ENCODE measurements around the gene TMEM91.

- TF ChIP-seq, protein P1, sequence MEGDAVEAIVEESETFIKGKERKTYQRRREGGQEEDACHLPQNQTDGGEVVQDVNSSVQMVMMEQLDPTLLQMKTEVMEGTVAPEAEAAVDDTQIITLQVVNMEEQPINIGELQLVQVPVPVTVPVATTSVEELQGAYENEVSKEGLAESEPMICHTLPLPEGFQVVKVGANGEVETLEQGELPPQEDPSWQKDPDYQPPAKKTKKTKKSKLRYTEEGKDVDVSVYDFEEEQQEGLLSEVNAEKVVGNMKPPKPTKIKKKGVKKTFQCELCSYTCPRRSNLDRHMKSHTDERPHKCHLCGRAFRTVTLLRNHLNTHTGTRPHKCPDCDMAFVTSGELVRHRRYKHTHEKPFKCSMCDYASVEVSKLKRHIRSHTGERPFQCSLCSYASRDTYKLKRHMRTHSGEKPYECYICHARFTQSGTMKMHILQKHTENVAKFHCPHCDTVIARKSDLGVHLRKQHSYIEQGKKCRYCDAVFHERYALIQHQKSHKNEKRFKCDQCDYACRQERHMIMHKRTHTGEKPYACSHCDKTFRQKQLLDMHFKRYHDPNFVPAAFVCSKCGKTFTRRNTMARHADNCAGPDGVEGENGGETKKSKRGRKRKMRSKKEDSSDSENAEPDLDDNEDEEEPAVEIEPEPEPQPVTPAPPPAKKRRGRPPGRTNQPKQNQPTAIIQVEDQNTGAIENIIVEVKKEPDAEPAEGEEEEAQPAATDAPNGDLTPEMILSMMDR (conservative IDR thresholded peaks at IDR 0.05; ENCODE audit: low read depth in 2 of 2) = no peak
- TF ChIP-seq EZH2 (IDR thresholded peaks at IDR 0.05; ENCODE audit: low read depth, unreplicated experiment) (no peak), POLR2AphosphoS5 (IDR thresholded peaks at IDR 0.05; ENCODE audit: low read depth) (no peak), JUNB (IDR thresholded peaks at IDR 0.05; ENCODE audit: unreplicated experiment) (no peak), EZH2phosphoT487 (IDR thresholded peaks at IDR 0.05; ENCODE audit: unreplicated experiment) (no peak), NANOG (IDR thresholded peaks at IDR 0.05; ENCODE audit: borderline replicate concordance) (no peak)
- TF ChIP-seq, protein P2, sequence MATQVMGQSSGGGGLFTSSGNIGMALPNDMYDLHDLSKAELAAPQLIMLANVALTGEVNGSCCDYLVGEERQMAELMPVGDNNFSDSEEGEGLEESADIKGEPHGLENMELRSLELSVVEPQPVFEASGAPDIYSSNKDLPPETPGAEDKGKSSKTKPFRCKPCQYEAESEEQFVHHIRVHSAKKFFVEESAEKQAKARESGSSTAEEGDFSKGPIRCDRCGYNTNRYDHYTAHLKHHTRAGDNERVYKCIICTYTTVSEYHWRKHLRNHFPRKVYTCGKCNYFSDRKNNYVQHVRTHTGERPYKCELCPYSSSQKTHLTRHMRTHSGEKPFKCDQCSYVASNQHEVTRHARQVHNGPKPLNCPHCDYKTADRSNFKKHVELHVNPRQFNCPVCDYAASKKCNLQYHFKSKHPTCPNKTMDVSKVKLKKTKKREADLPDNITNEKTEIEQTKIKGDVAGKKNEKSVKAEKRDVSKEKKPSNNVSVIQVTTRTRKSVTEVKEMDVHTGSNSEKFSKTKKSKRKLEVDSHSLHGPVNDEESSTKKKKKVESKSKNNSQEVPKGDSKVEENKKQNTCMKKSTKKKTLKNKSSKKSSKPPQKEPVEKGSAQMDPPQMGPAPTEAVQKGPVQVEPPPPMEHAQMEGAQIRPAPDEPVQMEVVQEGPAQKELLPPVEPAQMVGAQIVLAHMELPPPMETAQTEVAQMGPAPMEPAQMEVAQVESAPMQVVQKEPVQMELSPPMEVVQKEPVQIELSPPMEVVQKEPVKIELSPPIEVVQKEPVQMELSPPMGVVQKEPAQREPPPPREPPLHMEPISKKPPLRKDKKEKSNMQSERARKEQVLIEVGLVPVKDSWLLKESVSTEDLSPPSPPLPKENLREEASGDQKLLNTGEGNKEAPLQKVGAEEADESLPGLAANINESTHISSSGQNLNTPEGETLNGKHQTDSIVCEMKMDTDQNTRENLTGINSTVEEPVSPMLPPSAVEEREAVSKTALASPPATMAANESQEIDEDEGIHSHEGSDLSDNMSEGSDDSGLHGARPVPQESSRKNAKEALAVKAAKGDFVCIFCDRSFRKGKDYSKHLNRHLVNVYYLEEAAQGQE (IDR thresholded peaks at IDR 0.05; ENCODE audit: unreplicated experiment) = no peak
- TF ChIP-seq, protein P3, sequence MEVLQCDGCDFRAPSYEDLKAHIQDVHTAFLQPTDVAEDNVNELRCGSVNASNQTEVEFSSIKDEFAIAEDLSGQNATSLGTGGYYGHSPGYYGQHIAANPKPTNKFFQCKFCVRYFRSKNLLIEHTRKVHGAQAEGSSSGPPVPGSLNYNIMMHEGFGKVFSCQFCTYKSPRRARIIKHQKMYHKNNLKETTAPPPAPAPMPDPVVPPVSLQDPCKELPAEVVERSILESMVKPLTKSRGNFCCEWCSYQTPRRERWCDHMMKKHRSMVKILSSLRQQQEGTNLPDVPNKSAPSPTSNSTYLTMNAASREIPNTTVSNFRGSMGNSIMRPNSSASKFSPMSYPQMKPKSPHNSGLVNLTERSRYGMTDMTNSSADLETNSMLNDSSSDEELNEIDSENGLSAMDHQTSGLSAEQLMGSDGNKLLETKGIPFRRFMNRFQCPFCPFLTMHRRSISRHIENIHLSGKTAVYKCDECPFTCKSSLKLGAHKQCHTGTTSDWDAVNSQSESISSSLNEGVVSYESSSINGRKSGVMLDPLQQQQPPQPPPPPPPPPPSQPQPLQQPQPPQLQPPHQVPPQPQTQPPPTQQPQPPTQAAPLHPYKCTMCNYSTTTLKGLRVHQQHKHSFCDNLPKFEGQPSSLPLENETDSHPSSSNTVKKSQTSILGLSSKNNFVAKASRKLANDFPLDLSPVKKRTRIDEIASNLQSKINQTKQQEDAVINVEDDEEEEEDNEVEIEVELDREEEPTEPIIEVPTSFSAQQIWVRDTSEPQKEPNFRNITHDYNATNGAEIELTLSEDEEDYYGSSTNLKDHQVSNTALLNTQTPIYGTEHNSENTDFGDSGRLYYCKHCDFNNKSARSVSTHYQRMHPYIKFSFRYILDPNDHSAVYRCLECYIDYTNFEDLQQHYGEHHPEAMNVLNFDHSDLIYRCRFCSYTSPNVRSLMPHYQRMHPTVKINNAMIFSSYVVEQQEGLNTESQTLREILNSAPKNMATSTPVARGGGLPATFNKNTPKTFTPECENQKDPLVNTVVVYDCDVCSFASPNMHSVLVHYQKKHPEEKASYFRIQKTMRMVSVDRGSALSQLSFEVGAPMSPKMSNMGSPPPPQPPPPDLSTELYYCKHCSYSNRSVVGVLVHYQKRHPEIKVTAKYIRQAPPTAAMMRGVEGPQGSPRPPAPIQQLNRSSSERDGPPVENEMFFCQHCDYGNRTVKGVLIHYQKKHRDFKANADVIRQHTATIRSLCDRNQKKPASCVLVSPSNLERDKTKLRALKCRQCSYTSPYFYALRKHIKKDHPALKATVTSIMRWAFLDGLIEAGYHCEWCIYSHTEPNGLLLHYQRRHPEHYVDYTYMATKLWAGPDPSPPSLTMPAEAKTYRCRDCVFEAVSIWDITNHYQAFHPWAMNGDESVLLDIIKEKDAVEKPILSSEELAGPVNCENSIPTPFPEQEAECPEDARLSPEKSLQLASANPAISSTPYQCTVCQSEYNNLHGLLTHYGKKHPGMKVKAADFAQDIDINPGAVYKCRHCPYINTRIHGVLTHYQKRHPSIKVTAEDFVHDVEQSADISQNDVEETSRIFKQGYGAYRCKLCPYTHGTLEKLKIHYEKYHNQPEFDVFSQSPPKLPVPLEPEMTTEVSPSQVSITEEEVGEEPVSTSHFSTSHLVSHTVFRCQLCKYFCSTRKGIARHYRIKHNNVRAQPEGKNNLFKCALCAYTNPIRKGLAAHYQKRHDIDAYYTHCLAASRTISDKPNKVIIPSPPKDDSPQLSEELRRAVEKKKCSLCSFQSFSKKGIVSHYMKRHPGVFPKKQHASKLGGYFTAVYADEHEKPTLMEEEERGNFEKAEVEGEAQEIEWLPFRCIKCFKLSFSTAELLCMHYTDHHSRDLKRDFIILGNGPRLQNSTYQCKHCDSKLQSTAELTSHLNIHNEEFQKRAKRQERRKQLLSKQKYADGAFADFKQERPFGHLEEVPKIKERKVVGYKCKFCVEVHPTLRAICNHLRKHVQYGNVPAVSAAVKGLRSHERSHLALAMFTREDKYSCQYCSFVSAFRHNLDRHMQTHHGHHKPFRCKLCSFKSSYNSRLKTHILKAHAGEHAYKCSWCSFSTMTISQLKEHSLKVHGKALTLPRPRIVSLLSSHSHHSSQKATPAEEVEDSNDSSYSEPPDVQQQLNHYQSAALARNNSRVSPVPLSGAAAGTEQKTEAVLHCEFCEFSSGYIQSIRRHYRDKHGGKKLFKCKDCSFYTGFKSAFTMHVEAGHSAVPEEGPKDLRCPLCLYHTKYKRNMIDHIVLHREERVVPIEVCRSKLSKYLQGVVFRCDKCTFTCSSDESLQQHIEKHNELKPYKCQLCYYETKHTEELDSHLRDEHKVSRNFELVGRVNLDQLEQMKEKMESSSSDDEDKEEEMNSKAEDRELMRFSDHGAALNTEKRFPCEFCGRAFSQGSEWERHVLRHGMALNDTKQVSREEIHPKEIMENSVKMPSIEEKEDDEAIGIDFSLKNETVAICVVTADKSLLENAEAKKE (CRISPR knock-in tag; IDR thresholded peaks at IDR 0.05) = no peak
These were observed 25.7 kb downstream of the TMEM91 start for GRCh38 chr19:41402010-41402409.

Measured in GM23338 (cell line).